Thymus (tissue), 11 donors: ENCODE measurements around the gene MRPL10. TPM values are rescaled to one million over a fixed set of nuclear protein-coding genes. Genes with fewer than 3 reads are reported as not detected.
A peak's percentile ranks its signal among the peaks of the same experiment; 100 is the strongest.

ENCODE experiments used
- DNase-seq, 9 donors: peaks; one replicate each; pipeline ENCODE4 v3.0.0-alpha.2; 2013; ENCODE audit warnings: low spot score in 9 of 9, low read depth in 6 of 9, missing footprints in 1 of 9
- H3K27ac ChIP-seq, 2 donors: one replicate each; pipeline ENCODE4 v1.5.1; 2013; ENCODE audit warnings: control low read depth in 1 of 2, low read depth in 1 of 2, low read length in 1 of 2, mild to moderate bottlenecking in 1 of 2, moderate library complexity in 1 of 2
- H3K27me3 ChIP-seq, 2 donors: one replicate each; pipeline ENCODE4 v1.5.1; 2013; ENCODE audit warnings: low read length in 1 of 2; ENCODE audit not compliant: control insufficient read depth in 2 of 2, insufficient read depth in 1 of 2
- H3K36me3 ChIP-seq, 2 donors: one replicate each; pipeline ENCODE4 v1.5.1; 2013; ENCODE audit warnings: low read length in 1 of 2, mild to moderate bottlenecking in 1 of 2, moderate library complexity in 1 of 2; ENCODE audit not compliant: control insufficient read depth in 2 of 2, insufficient read depth in 2 of 2
- H3K4me1 ChIP-seq, 2 donors: one replicate each; pipeline ENCODE4 v1.5.1; 2013; ENCODE audit warnings: low read length in 2 of 2; ENCODE audit not compliant: control insufficient read depth in 2 of 2, insufficient read depth in 2 of 2
- H3K4me3 ChIP-seq, 2 donors: one replicate each; pipeline ENCODE4 v1.5.1; 2013; ENCODE audit warnings: low read length in 2 of 2, control low read depth in 1 of 2, mild to moderate bottlenecking in 1 of 2
- H3K9me3 ChIP-seq, 2 donors: one replicate each; pipeline ENCODE4 v1.5.1; 2013; ENCODE audit warnings: low read length in 1 of 2, mild to moderate bottlenecking in 1 of 2; ENCODE audit not compliant: control insufficient read depth in 2 of 2, insufficient read depth in 1 of 2
- WGBS: extraction: QIAGEN DNeasy Blood & Tissue Kit; methylation state at CpG from one replicate; pipeline ENCODE4 v1.1.7; 2013; 5-methylcytosine and 5-hydroxymethylcytosine counted together
- polyA plus RNA-seq: library from polyadenylated mRNA; stranded (reverse); fragments of 200-250 nt; gene quantifications from one replicate; pipeline ENCODE4 v1.2.3, GENCODE V29; 2013
- total RNA-seq: library from RNA; stranded (reverse); fragments of 120-200 nt; gene quantifications from one replicate; pipeline ENCODE4 v1.2.4, GENCODE V29; 2013
- donor health status: healthy.

Gene MRPL10
- total and polyA plus RNA-seq, 2 donors: 26.7 to 41.1 TPM

GRCh38 chr17:47864791-47865216 is 33.5 kb upstream of the MRPL10 start:
- WGBS: 58% methylated on average over 7 of the region's 7 CpGs
- Histone ChIP-seq H3K27me3 (peaks cover under 1 to 26% of the 10 kb centered on the region in 2 donors), H3K4me1 (peaks cover 3 to 42% of the 10 kb centered on the region in 2 donors), H3K9me3 (no peaks in the 10 kb centered on the region), H3K27ac (no peak overlapping the region), H3K36me3 (no peaks in the 10 kb centered on the region), H3K4me3 (no peak overlapping the region)
- peak in 2 of 9 donors; percentile 39 to 54 for DNase-seq

DNA sequence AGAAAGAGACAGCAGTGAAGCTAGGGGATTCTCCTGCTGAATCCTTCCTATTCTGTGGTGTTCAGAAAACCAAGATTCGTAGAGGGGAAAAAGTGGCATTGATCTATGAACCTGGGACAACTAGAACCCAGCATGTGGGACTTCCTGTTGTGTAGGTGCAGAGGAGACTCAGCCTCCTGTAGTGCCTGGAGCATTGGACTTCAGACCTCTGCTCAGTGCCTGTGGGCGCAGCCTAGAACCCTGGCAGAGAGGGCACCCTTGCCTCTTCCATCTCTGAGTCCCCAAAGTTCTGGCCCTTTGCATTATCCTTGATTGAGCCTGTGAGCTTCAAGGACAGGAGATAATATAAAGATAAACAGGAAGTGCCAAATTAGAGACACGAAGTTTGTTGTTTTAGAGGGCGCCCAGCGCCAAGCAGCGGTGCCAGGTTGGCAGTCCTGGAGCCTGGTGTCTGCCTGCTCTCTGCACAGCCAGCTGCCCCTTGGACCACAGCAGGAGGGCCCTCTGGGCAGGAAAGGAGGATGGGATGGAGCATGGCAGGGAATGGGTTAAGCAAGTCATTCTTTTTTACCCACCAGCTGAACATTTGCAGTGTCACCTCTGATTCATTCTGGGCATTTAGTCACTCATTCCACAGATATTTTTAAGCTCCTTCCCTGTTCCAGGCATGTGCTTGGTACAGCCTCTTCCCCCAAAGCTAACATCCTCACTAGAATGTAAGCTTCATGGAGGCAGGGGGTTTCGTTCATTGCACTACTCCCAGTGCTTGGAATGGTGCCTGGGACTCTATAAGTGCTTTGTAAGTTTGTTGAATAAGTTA is 31.5 kb upstream of the MRPL10 start:
- H3K4me1 ChIP-seq: peaks cover 3 to 42% of the 10 kb centered on the region in 2 donors
- H3K27ac ChIP-seq: no peak overlapping the region
- H3K36me3 ChIP-seq: no peaks in the 10 kb centered on the region
- no peaks in the 10 kb centered on the region for H3K9me3 ChIP-seq
- 91% methylated on average over 7 of the region's 7 CpGs for WGBS
- no peak for DNase-seq
- no peak overlapping the region for H3K4me3 ChIP-seq
- H3K27me3 ChIP-seq: peaks cover 5 to 25% of the 10 kb centered on the region in 2 donors

DNA sequence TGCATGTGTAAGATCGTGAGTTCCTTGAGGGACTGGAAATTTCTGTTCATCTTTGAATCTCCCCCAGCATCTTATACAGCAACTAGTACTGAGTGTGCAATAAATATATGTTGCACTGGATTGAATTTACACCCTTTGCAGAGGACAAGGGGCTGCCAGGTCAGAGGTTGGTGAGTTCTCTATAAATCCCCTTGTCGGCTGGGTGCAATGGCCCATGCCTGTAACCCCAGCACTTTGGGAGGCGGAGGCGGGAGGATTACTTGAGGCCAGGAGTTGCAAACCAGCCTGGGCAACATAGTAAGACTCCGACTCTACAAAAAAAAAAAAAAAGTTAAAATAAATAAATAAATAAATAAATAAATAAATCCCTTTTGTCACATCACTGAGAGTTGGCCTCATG is 29.0 kb upstream of the MRPL10 start:
- Histone ChIP-seq H3K27ac (no peak overlapping the region), H3K27me3 (peaks cover 9 to 44% of the 10 kb centered on the region in 2 donors), H3K9me3 (no peaks in the 10 kb centered on the region), H3K4me1 (peaks cover 3 to 19% of the 10 kb centered on the region in 2 donors), H3K4me3 (no peak overlapping the region), H3K36me3 (no peaks in the 10 kb centered on the region)
- WGBS: 97% methylated on average over 5 of the region's 5 CpGs
- DNase-seq: no peak

DNA sequence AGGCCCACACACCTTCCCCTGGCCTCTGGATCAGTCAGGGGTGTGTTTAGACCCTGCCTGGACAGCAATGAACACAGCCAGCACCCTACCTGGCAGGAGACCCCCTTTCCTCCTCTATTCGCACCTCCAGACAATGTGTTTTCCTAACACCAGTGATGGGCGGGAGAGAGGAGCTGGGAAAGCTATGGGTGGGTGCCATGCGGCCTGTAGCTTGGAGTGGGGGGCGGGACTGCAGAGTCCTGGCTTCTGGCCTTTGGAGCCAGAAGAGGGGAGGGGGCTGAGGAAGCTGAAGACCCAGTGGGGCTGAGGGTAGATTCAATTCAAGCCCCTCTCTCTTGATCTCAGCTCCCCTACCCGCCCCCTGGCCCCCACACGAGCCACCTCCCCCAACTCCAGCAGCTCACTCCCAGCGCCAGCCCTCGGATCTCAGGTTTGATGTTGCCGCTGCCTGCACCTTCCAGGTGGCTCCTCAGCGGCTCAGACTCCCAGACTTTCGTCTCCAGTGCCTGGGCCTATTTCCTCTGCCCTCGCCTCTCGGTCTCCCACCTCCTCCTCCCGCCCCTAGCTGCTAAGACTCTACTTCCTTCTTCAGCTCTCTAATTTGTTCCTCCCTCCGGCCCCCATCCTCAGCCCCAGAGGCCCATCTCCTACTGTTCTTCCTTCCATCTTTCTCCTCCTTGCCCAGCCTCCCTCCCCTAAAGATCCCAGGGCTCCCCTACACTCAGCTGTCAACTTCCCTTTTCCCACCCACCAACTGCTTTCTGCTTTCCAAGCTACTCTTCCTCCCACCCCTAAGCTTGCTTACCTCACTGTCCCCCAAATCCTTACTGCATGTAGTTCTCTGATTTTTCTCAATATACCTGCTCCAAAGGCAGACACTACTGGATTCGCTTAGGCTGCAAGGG is 26.5 kb upstream of the MRPL10 start:
- Histone ChIP-seq H3K9me3 (no peaks in the 10 kb centered on the region), H3K27me3 (peaks cover 31 to 69% of the 10 kb centered on the region in 2 donors), H3K4me1 (peaks cover 0 to 5% of the 10 kb centered on the region in 2 donors), H3K27ac (no peak overlapping the region), H3K4me3 (no peak overlapping the region), H3K36me3 (no peaks in the 10 kb centered on the region)
- no peak for DNase-seq
- 59% methylated on average over 16 of the region's 16 CpGs for WGBS

- H3K27me3 ChIP-seq: peaks cover 41 to 79% of the 10 kb centered on the region in 2 donors
- no peaks in the 10 kb centered on the region for H3K9me3 ChIP-seq
- H3K4me1 ChIP-seq: peaks cover 0 to 7% of the 10 kb centered on the region in 2 donors
- DNase-seq: no peak
- no peak overlapping the region for H3K4me3 ChIP-seq
- H3K36me3 ChIP-seq: no peaks in the 10 kb centered on the region
- no peak overlapping the region for H3K27ac ChIP-seq
These were observed 25.5 kb upstream of the MRPL10 start for GRCh38 chr17:47856830-47857229.

- H3K4me1 ChIP-seq: peaks cover 0 to 14% of the 10 kb centered on the region in 2 donors
- H3K27me3 ChIP-seq: peaks cover 52 to 87% of the 10 kb centered on the region in 2 donors
- H3K27ac ChIP-seq: no peak overlapping the region
- H3K9me3 ChIP-seq: peaks cover 0 to 2% of the 10 kb centered on the region in 2 donors
- no peaks in the 10 kb centered on the region for H3K36me3 ChIP-seq
- H3K4me3 ChIP-seq: no peak overlapping the region
- WGBS: 65% methylated on average over 3 of the region's 3 CpGs
- DNase-seq: no peak
These were observed 24.4 kb upstream of the MRPL10 start for GRCh38 chr17:47855737-47856136.

GRCh38 chr17:47853616-47854015 is 22.3 kb upstream of the MRPL10 start:
- WGBS: 60% methylated on average over 5 of the region's 5 CpGs
- peaks cover 69 to 96% of the 10 kb centered on the region in 2 donors for H3K27me3 ChIP-seq
- H3K9me3 ChIP-seq: peaks cover 0 to 10% of the 10 kb centered on the region in 2 donors

GRCh38 chr17:47852113-47852949 is 21.0 kb upstream of the MRPL10 start:
- no peak overlapping the region for H3K4me3 ChIP-seq
- WGBS: 21% methylated on average over 32 of the region's 32 CpGs
- no peak for DNase-seq
- peaks cover 0 to 18% of the 10 kb centered on the region in 2 donors for H3K9me3 ChIP-seq
- no peaks in the 10 kb centered on the region for H3K36me3 ChIP-seq
- peaks cover 78 to 100% of the 10 kb centered on the region in 2 donors for H3K27me3 ChIP-seq
- peaks cover 2 to 24% of the 10 kb centered on the region in 2 donors for H3K4me1 ChIP-seq
- no peak overlapping the region for H3K27ac ChIP-seq

More at GRCh38 chr17:47853616-47854015, 22.3 kb upstream of the MRPL10 start:
- no peak overlapping the region for H3K4me3 ChIP-seq
- no peak overlapping the region for H3K27ac ChIP-seq
- H3K4me1 ChIP-seq: peaks cover 2 to 18% of the 10 kb centered on the region in 2 donors
- no peak for DNase-seq
- H3K36me3 ChIP-seq: no peaks in the 10 kb centered on the region
